IMR-90 (cell line): ENCODE results near the gene CD2.

Experiments
- BHLHE40 ChIP-seq: fragments of 150-350 bp; IDR thresholded peaks from 2 replicates; pipeline ENCODE4 v1.6.1; 2016; ENCODE audit warnings: mild to moderate bottlenecking, low read depth, low read length
- CEBPB ChIP-seq: IDR thresholded peaks from 2 replicates; pipeline ENCODE4 v1.6.1; 2012; ENCODE audit warnings: low read depth, low read length, improper control_type of control experiment
- CHD1 ChIP-seq: IDR thresholded peaks from 2 replicates; pipeline ENCODE4 v1.6.1; 2012; ENCODE audit warnings: low read depth, low read length, improper control_type of control experiment
- CTCF ChIP-seq: conservative IDR thresholded peaks from 2 replicates; pipeline ENCODE4 v1.5.1; 2012; ENCODE audit warnings: mild to moderate bottlenecking, low read depth, low read length, improper control_type of control experiment
- ELK1 ChIP-seq: fragments of 150-350 bp; IDR thresholded peaks from 2 replicates; pipeline ENCODE4 v1.6.1; 2016; ENCODE audit warnings: low read depth, mild to moderate bottlenecking, low read length, moderate library complexity, borderline replicate concordance
- FOS ChIP-seq: fragments of 150-350 bp; IDR thresholded peaks from 2 replicates; pipeline ENCODE4 v1.6.1; 2016; ENCODE audit warnings: low read depth, low read length
- MAFK ChIP-seq: IDR thresholded peaks from 2 replicates; pipeline ENCODE4 v1.6.1; 2012; ENCODE audit warnings: low read depth, low read length, improper control_type of control experiment
- MAZ ChIP-seq: IDR thresholded peaks from 2 replicates; pipeline ENCODE4 v1.6.1; 2012; ENCODE audit warnings: low read depth, mild to moderate bottlenecking, low read length, improper control_type of control experiment, moderate library complexity, borderline replicate concordance
- POLR2A ChIP-seq: IDR thresholded peaks from 2 replicates; pipeline ENCODE4 v1.6.1; 2012; ENCODE audit warnings: mild to moderate bottlenecking, low read depth, low read length
- RAD21 ChIP-seq: IDR thresholded peaks from 2 replicates; pipeline ENCODE4 v1.6.1; 2012; ENCODE audit warnings: low read length, improper control_type of control experiment
- RCOR1 ChIP-seq: IDR thresholded peaks from 2 replicates; pipeline ENCODE4 v1.6.1; 2012; ENCODE audit warnings: mild to moderate bottlenecking, low read length, improper control_type of control experiment; ENCODE audit not compliant: insufficient replicate concordance
- RFX5 ChIP-seq: IDR thresholded peaks from 2 replicates; pipeline ENCODE4 v1.8.0; 2012; ENCODE audit warnings: low read depth, mild to moderate bottlenecking, low read length, moderate library complexity
- SMC3 ChIP-seq: fragments of 150-350 bp; IDR thresholded peaks from 2 replicates; pipeline ENCODE4 v1.6.1; 2016; ENCODE audit warnings: low read depth, mild to moderate bottlenecking, antibody characterized with exemption, low read length, moderate library complexity
- USF2 ChIP-seq: fragments of 150-350 bp; IDR thresholded peaks from 2 replicates; pipeline ENCODE4 v1.6.1; 2017; ENCODE audit warnings: mild to moderate bottlenecking, antibody characterized with exemption, low read length, low read depth

GRCh38 chr1:116804736-116805135 is 50.5 kb downstream of the CD2 start:
- TF ChIP-seq CTCF (no peak), RAD21 (no peak), POLR2A (no peak), USF2 (no peak), FOS (no peak), MAZ (no peak), RCOR1 (no peak), CHD1 (no peak), MAFK (no peak), SMC3 (no peak), BHLHE40 (no peak), ELK1 (no peak), RFX5 (no peak), CEBPB (no peak)
